OCI-LY7 (cell line): Measurements from ENCODE around the gene GLRA2. TPM values are rescaled to one million over a fixed set of nuclear protein-coding genes. Genes with fewer than 3 reads are reported as not detected.

Source experiments
- BruUV-seq: library from RNA; stranded (reverse); fragments of 400-500 nt; replicated peaks from 2 replicates; lab custom pipeline; 2021; lab: Mats Ljungman, UMichigan
- CTCF ChIA-PET: fragments of 300-600 bp; sonication (Branson Sonifier 250); formaldehyde crosslinking; loops from one replicate; lab custom pipeline; 2022; ENCODE audit warnings: antibody characterized with exemption; ENCODE audit not compliant: unreplicated experiment; lab: Charles Lee
- POLR2A ChIA-PET: fragments of 300-600 bp; sonication (Branson Sonifier 250); formaldehyde crosslinking; loops from one replicate; lab custom pipeline; 2022; ENCODE audit warnings: antibody characterized with exemption; lab: Charles Lee
- DNase-seq: peaks from one replicate; pipeline ENCODE4 v3.0.0-alpha.2; 2015; ENCODE audit warnings: low spot score
- H2AFZ ChIP-seq: fragments of 200-600 bp; sonication (generic), shearing (Covaris generic); 2 replicates; pipeline ENCODE4 v1.6.1; 2014; ENCODE audit warnings: mild to moderate bottlenecking, antibody characterized with exemption, low read length, moderate library complexity
- H3K27ac ChIP-seq: fragments of 200-600 bp; sonication (generic); 2 replicates; pipeline ENCODE4 v1.5.1; 2014; ENCODE audit warnings: mixed run types, low read depth, mild to moderate bottlenecking, moderate library complexity, low read length, inconsistent platforms; ENCODE audit not compliant: poor library complexity, severe bottlenecking
- H3K36me3 ChIP-seq: fragments of 200-600 bp; sonication (generic); 2 replicates; pipeline ENCODE4 v1.6.1; 2014; ENCODE audit warnings: mild to moderate bottlenecking, antibody characterized with exemption, low read length, moderate library complexity, mixed read lengths; ENCODE audit not compliant: insufficient read depth
- H3K4me1 ChIP-seq: fragments of 200-600 bp; sonication (generic); 2 replicates; pipeline ENCODE4 v1.5.1; 2014; ENCODE audit warnings: mild to moderate bottlenecking, low read length; ENCODE audit not compliant: insufficient read depth, poor library complexity, severe bottlenecking
- H3K4me2 ChIP-seq: fragments of 200-600 bp; sonication (generic); 2 replicates; pipeline ENCODE4 v1.6.1; 2014; ENCODE audit warnings: mild to moderate bottlenecking, low read length
- H3K4me3 ChIP-seq: fragments of 200-600 bp; sonication (generic); 2 replicates; pipeline ENCODE4 v1.5.1; 2014; ENCODE audit warnings: mild to moderate bottlenecking, low read depth, low read length; ENCODE audit not compliant: poor library complexity, severe bottlenecking
- H3K79me2 ChIP-seq: fragments of 200-600 bp; sonication (generic); 2 replicates; pipeline ENCODE4 v1.6.1; 2016; ENCODE audit warnings: low read depth, mild to moderate bottlenecking, low read length, moderate library complexity, mixed read lengths; ENCODE audit not compliant: insufficient read depth
- H3K9me2 ChIP-seq: fragments of 200-600 bp; sonication (generic); 2 replicates; pipeline ENCODE4 v1.6.1; 2016; ENCODE audit warnings: mild to moderate bottlenecking, low read length, mixed read lengths; ENCODE audit not compliant: insufficient read depth
- H3K9me3 ChIP-seq: fragments of 200-600 bp; sonication (generic); 2 replicates; pipeline ENCODE4 v1.6.1; 2014; ENCODE audit warnings: mild to moderate bottlenecking, mixed run types, low read length, mixed read lengths
- H4K20me1 ChIP-seq: fragments of 200-600 bp; sonication (generic); 2 replicates; pipeline ENCODE4 v1.6.1; 2014; ENCODE audit warnings: mild to moderate bottlenecking, antibody characterized with exemption, low read length, moderate library complexity, mixed read lengths; ENCODE audit not compliant: insufficient read depth
- CTCF ChIP-seq: fragments of 200-600 bp; sonication (generic); conservative IDR thresholded peaks from 2 replicates; pipeline ENCODE4 v1.5.1; 2014; ENCODE audit warnings: mild to moderate bottlenecking, antibody characterized with exemption, low read length, moderate library complexity, mixed read lengths
- EZH2phosphoT487 ChIP-seq: fragments of 200-600 bp; sonication (generic); IDR thresholded peaks from 2 replicates; pipeline ENCODE4 v1.6.1; 2018; ENCODE audit warnings: low read depth, borderline replicate concordance, mild to moderate bottlenecking, mixed run types, antibody characterized with exemption, low read length, moderate library complexity, mixed read lengths
- intact Hi-C: fragments of 100-400 bp; cut with micrococcal nuclease; formaldehyde crosslinking; loops from one replicate; pipeline ENCODE4 v1.10.0; 2022; ENCODE audit not compliant: unreplicated experiment
- total RNA-seq, 2 experiments: library from RNA; depleted of rRNA in 1 of 2; stranded (reverse); fragments of >200 nt in 1 of 2; shearing (Covaris generic) in 1 of 2; gene quantifications; 2 replicates each; pipeline ENCODE4 v1.2.3, GENCODE V29; 2014 to 2022

The GLRA2 gene
- total RNA-seq, 2 experiments from 2014 or later: not detected

GRCh38 chrX:14501327-14501726 is 28.0 kb upstream of the GLRA2 start:
- no peak overlapping the region for H3K4me2 ChIP-seq
- CTCF ChIA-PET: no interaction called here
- no peak overlapping the region for H3K4me3 ChIP-seq
- no peaks in the 10 kb centered on the region for H3K9me3 ChIP-seq
- intact Hi-C loops: no loop called here
- no TSS peak for BruUV-seq
- H3K79me2 ChIP-seq: no peaks in the 10 kb centered on the region
- TF ChIP-seq CTCF (no peak), EZH2phosphoT487 (no peak)
- no peak overlapping the region for H3K27ac ChIP-seq
- no peaks in the 10 kb centered on the region for H3K36me3 ChIP-seq
- H3K9me2 ChIP-seq: no peaks in the 10 kb centered on the region
- POLR2A ChIA-PET: no interaction called here
- no peaks in the 10 kb centered on the region for H4K20me1 ChIP-seq
- H3K4me1 ChIP-seq: no peaks in the 10 kb centered on the region
- H2AFZ ChIP-seq: no peak overlapping the region
- no peak for DNase-seq

DNA sequence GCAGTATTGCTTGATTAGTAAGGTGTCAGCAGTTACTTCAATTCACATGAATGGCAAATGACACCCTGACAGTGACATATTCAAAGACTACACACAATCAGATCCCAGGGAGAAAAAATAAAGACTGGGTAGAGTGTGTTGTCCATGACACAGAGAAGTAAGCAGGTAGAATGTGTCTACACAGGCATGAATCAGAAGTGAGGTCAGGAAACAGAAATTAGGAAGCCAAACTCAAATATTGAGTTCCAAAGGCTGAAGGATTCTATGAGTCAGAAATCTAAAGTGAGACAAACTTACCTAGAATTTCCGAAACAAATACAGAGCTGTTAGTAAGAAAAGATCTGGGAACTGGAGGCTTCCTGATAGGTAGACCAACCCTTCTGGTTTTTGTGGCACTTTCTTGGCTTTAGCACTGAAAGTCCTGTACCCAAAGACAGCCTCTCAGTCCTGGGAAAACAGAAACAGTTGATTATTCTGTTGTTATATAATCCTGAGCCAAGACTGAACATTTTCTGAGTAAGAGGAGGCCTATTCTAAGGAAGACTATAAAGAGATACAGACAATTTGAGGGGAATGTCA is 24.3 kb upstream of the GLRA2 start:
- no peaks in the 10 kb centered on the region for H3K79me2 ChIP-seq
- no peaks in the 10 kb centered on the region for H4K20me1 ChIP-seq
- TF ChIP-seq EZH2phosphoT487: no peak
- TF ChIP-seq CTCF: no peak
- DNase-seq: no peak
- H3K4me1 ChIP-seq: no peaks in the 10 kb centered on the region
- no peaks in the 10 kb centered on the region for H3K9me2 ChIP-seq
- intact Hi-C loops: no loop called here
- no peak overlapping the region for H2AFZ ChIP-seq
- H3K27ac ChIP-seq: no peak overlapping the region
- H3K4me3 ChIP-seq: no peak overlapping the region
- no peak overlapping the region for H3K4me2 ChIP-seq
- CTCF ChIA-PET: no interaction called here
- H3K36me3 ChIP-seq: no peaks in the 10 kb centered on the region
- BruUV-seq: no TSS peak
- H3K9me3 ChIP-seq: no peaks in the 10 kb centered on the region
- POLR2A ChIA-PET: no interaction called here

- intact Hi-C loops: no loop called here
- no peaks in the 10 kb centered on the region for H3K9me2 ChIP-seq
- no peaks in the 10 kb centered on the region for H3K36me3 ChIP-seq
- no peaks in the 10 kb centered on the region for H3K9me3 ChIP-seq
- no peak overlapping the region for H3K4me3 ChIP-seq
- no TSS peak for BruUV-seq
- DNase-seq: no peak
- H3K4me1 ChIP-seq: no peaks in the 10 kb centered on the region
- H3K27ac ChIP-seq: no peak overlapping the region
- ChIA-PET CTCF (no interaction called here), POLR2A (no interaction called here)
- H4K20me1 ChIP-seq: no peaks in the 10 kb centered on the region
- no peaks in the 10 kb centered on the region for H3K79me2 ChIP-seq
- no peak for TF ChIP-seq EZH2phosphoT487
- TF ChIP-seq CTCF: no peak
- no peak overlapping the region for H3K4me2 ChIP-seq
- no peak overlapping the region for H2AFZ ChIP-seq
These were observed 23.7 kb upstream of the GLRA2 start for GRCh38 chrX:14505648-14506047.
